OCI-LY7 (cell line): Measurements from ENCODE around the gene SYT11. TPM values are rescaled to one million over a fixed set of nuclear protein-coding genes. Genes with fewer than 3 reads are reported as not detected.
"Not testable (repeated sequence)": the region's sequence is repeated elsewhere in the genome, so short reads cannot be mapped to it uniquely, and the experiment has no call there.

Source experiments
- BruUV-seq: library from RNA; stranded (reverse); fragments of 400-500 nt; replicated peaks from 2 replicates; lab custom pipeline; 2021; lab: Mats Ljungman, UMichigan
- CTCF ChIA-PET: fragments of 300-600 bp; sonication (Branson Sonifier 250); formaldehyde crosslinking; loops from one replicate; lab custom pipeline; 2022; ENCODE audit warnings: antibody characterized with exemption; ENCODE audit not compliant: unreplicated experiment; lab: Charles Lee
- POLR2A ChIA-PET: fragments of 300-600 bp; sonication (Branson Sonifier 250); formaldehyde crosslinking; loops from one replicate; lab custom pipeline; 2022; ENCODE audit warnings: antibody characterized with exemption; lab: Charles Lee
- DNase-seq: peaks from one replicate; pipeline ENCODE4 v3.0.0-alpha.2; 2015; ENCODE audit warnings: low spot score
- H2AFZ ChIP-seq: fragments of 200-600 bp; sonication (generic), shearing (Covaris generic); 2 replicates; pipeline ENCODE4 v1.6.1; 2014; ENCODE audit warnings: mild to moderate bottlenecking, antibody characterized with exemption, low read length, moderate library complexity
- H3K27ac ChIP-seq: fragments of 200-600 bp; sonication (generic); 2 replicates; pipeline ENCODE4 v1.5.1; 2014; ENCODE audit warnings: mixed run types, low read depth, mild to moderate bottlenecking, moderate library complexity, low read length, inconsistent platforms; ENCODE audit not compliant: poor library complexity, severe bottlenecking
- H3K36me3 ChIP-seq: fragments of 200-600 bp; sonication (generic); 2 replicates; pipeline ENCODE4 v1.6.1; 2014; ENCODE audit warnings: mild to moderate bottlenecking, antibody characterized with exemption, low read length, moderate library complexity, mixed read lengths; ENCODE audit not compliant: insufficient read depth
- H3K4me1 ChIP-seq: fragments of 200-600 bp; sonication (generic); 2 replicates; pipeline ENCODE4 v1.5.1; 2014; ENCODE audit warnings: mild to moderate bottlenecking, low read length; ENCODE audit not compliant: insufficient read depth, poor library complexity, severe bottlenecking
- H3K4me2 ChIP-seq: fragments of 200-600 bp; sonication (generic); 2 replicates; pipeline ENCODE4 v1.6.1; 2014; ENCODE audit warnings: mild to moderate bottlenecking, low read length
- H3K4me3 ChIP-seq: fragments of 200-600 bp; sonication (generic); 2 replicates; pipeline ENCODE4 v1.5.1; 2014; ENCODE audit warnings: mild to moderate bottlenecking, low read depth, low read length; ENCODE audit not compliant: poor library complexity, severe bottlenecking
- H3K79me2 ChIP-seq: fragments of 200-600 bp; sonication (generic); 2 replicates; pipeline ENCODE4 v1.6.1; 2016; ENCODE audit warnings: low read depth, mild to moderate bottlenecking, low read length, moderate library complexity, mixed read lengths; ENCODE audit not compliant: insufficient read depth
- H3K9me2 ChIP-seq: fragments of 200-600 bp; sonication (generic); 2 replicates; pipeline ENCODE4 v1.6.1; 2016; ENCODE audit warnings: mild to moderate bottlenecking, low read length, mixed read lengths; ENCODE audit not compliant: insufficient read depth
- H3K9me3 ChIP-seq: fragments of 200-600 bp; sonication (generic); 2 replicates; pipeline ENCODE4 v1.6.1; 2014; ENCODE audit warnings: mild to moderate bottlenecking, mixed run types, low read length, mixed read lengths
- H4K20me1 ChIP-seq: fragments of 200-600 bp; sonication (generic); 2 replicates; pipeline ENCODE4 v1.6.1; 2014; ENCODE audit warnings: mild to moderate bottlenecking, antibody characterized with exemption, low read length, moderate library complexity, mixed read lengths; ENCODE audit not compliant: insufficient read depth
- EZH2phosphoT487 ChIP-seq: fragments of 200-600 bp; sonication (generic); IDR thresholded peaks from 2 replicates; pipeline ENCODE4 v1.6.1; 2018; ENCODE audit warnings: low read depth, borderline replicate concordance, mild to moderate bottlenecking, mixed run types, antibody characterized with exemption, low read length, moderate library complexity, mixed read lengths
- intact Hi-C: fragments of 100-400 bp; cut with micrococcal nuclease; formaldehyde crosslinking; loops from one replicate; pipeline ENCODE4 v1.10.0; 2022; ENCODE audit not compliant: unreplicated experiment
- total RNA-seq, 2 experiments: library from RNA; depleted of rRNA in 1 of 2; stranded (reverse); fragments of >200 nt in 1 of 2; shearing (Covaris generic) in 1 of 2; gene quantifications; 2 replicates each; pipeline ENCODE4 v1.2.3, GENCODE V29; 2014 to 2022
- TF ChIP-seq, protein P1 (sequence below): fragments of 200-600 bp; sonication (generic); conservative IDR thresholded peaks from 2 replicates; pipeline ENCODE4 v1.5.1; 2014; ENCODE audit warnings: mild to moderate bottlenecking, antibody characterized with exemption, low read length, moderate library complexity, mixed read lengths

The SYT11 gene
- total RNA-seq, 2 experiments from 2014 or later, result 41.8 to 60.8 TPM

DNA sequence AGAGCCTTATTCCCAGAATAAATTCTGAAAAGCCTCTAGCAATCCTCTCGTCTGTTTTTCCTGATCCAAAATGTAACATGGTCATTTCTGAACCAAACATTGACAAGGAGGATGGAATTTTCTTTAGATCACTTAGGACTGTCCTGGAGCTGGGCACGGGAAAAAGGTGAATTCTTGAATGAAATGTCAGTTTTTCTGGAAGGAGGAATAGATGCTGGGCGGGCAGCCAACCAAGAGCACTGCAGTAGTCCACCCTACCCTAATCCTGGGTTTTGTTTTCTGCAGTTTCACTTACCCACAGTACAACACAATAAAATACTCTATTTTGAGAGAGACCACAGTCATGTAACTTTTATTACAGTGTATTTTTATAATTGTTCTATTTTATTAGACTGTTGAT is 30.9 kb downstream of the SYT11 start:
- no peak overlapping the region for H2AFZ ChIP-seq
- peaks cover 47% of the 10 kb centered on the region for H3K4me1 ChIP-seq
- H3K4me2 ChIP-seq, result no peak overlapping the region
- H3K9me2 ChIP-seq, result no peaks in the 10 kb centered on the region
- no peaks in the 10 kb centered on the region for H4K20me1 ChIP-seq
- intact Hi-C loops, result no loop called here
- H3K27ac ChIP-seq, result no peak overlapping the region
- H3K9me3 ChIP-seq, result no peaks in the 10 kb centered on the region
- H3K36me3 ChIP-seq, result peaks cover 32% of the 10 kb centered on the region
- ChIA-PET POLR2A (no interaction called here), CTCF (no interaction called here)
- BruUV-seq, result no TSS peak
- no peak overlapping the region for H3K4me3 ChIP-seq
- DNase-seq, result no peak
- peaks cover 6% of the 10 kb centered on the region; the same call in 1 of the 2 replicates for H3K79me2 ChIP-seq
- TF ChIP-seq, protein P1, sequence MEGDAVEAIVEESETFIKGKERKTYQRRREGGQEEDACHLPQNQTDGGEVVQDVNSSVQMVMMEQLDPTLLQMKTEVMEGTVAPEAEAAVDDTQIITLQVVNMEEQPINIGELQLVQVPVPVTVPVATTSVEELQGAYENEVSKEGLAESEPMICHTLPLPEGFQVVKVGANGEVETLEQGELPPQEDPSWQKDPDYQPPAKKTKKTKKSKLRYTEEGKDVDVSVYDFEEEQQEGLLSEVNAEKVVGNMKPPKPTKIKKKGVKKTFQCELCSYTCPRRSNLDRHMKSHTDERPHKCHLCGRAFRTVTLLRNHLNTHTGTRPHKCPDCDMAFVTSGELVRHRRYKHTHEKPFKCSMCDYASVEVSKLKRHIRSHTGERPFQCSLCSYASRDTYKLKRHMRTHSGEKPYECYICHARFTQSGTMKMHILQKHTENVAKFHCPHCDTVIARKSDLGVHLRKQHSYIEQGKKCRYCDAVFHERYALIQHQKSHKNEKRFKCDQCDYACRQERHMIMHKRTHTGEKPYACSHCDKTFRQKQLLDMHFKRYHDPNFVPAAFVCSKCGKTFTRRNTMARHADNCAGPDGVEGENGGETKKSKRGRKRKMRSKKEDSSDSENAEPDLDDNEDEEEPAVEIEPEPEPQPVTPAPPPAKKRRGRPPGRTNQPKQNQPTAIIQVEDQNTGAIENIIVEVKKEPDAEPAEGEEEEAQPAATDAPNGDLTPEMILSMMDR, result no peak
- no peak for TF ChIP-seq EZH2phosphoT487

DNA sequence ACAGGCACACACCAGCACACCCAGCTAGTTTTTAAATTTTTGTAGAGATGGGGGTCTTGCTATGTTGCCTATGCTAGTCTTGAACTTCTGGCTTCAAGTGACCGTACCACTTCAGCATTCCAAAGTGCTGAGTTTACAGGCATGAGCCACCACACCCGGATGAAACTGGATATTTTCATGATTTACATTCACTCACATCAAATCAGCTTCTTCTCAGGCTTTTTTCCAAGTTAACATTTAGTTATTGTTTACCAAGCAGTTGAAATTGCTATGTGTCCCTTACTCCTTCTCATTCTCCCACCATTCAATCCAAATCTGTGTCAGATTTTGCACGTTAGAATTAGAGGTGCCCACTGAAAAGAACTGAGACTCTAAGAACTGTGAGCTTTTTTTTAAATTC is 33.4 kb downstream of the SYT11 start:
- no peaks in the 10 kb centered on the region; the same call in 1 of the 2 replicates for H3K79me2 ChIP-seq
- H3K36me3 ChIP-seq, result peaks cover 45% of the 10 kb centered on the region
- no peak overlapping the region for H3K4me2 ChIP-seq
- ChIA-PET CTCF (no interaction called here), POLR2A (interaction anchor here (1.1 to 3.8 kb wide), 3 partner anchors 9 to 19 kb away, joined by 3 to 17 read pairs (median 3); no protein-coding TSS in a partner anchor)
- peak overlapping the region; percentile 41 for H3K27ac ChIP-seq
- DNase-seq, result no peak
- H3K4me3 ChIP-seq, result no peak overlapping the region
- TF ChIP-seq, protein P1, result no peak
- no peak for TF ChIP-seq EZH2phosphoT487
- no peak overlapping the region for H2AFZ ChIP-seq
- no TSS peak for BruUV-seq
- H3K9me3 ChIP-seq, result no peaks in the 10 kb centered on the region
- peaks cover 25% of the 10 kb centered on the region for H3K4me1 ChIP-seq
- no peaks in the 10 kb centered on the region for H3K9me2 ChIP-seq
- intact Hi-C loops, result no loop called here
- no peaks in the 10 kb centered on the region for H4K20me1 ChIP-seq

DNA sequence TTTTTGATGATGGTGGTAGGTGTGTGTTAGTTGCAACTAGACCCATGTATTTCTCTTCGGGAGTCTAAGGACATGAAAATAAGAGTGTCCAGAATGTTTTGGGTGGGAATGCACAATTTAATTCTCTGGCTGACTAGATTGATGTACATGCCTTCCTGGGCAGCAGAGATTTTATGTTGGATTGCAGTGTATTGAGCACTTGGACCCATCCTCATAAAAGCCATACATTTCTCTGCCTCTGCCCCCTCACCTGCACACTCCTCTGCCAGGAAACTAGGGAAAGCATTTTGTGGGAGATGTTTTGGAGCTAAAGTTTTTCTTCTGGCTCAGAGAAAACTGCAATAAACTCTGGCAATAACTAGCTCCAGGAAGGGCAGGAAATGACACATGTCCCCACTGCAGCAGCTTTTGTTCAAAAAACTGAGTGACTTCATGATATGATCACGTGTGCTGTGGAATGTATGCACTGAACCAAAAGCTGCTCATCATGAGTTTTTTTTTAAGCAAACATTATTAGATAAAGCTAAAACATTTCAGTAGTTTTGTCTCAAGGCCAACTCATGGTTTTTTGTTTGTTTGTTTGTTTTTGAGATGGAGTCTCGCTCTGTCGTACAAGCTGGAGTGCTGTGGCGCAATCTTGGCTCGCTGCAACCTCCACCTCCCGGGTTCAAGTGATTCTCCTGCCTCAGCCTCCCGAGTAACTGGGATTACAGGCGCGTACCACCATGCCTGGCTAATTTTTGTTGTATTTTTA is 34.2 kb downstream of the SYT11 start:
- H3K4me2 ChIP-seq, result peak overlapping the region; percentile 19; the same call in 1 of the 2 replicates
- ChIA-PET POLR2A (interaction anchor here (0.9 to 3.8 kb wide), 3 partner anchors 10 to 29 kb away, joined by 3 to 17 read pairs (median 3); no protein-coding TSS in a partner anchor), CTCF (no interaction called here)
- no peaks in the 10 kb centered on the region; the same call in 1 of the 2 replicates for H3K79me2 ChIP-seq
- no peak overlapping the region for H2AFZ ChIP-seq
- H3K4me1 ChIP-seq, result peaks cover 28% of the 10 kb centered on the region
- peak; percentile 33 for DNase-seq
- H3K9me2 ChIP-seq, result no peaks in the 10 kb centered on the region
- no peak overlapping the region for H3K4me3 ChIP-seq
- H3K36me3 ChIP-seq, result peaks cover 45% of the 10 kb centered on the region
- BruUV-seq, result TSS peak; percentile 17
- peak overlapping the region; percentile 41 for H3K27ac ChIP-seq
- intact Hi-C loops, result no loop called here
- H3K9me3 ChIP-seq, result no peaks in the 10 kb centered on the region
- no peaks in the 10 kb centered on the region for H4K20me1 ChIP-seq
- TF ChIP-seq, protein P1, result no peak
- TF ChIP-seq EZH2phosphoT487, result no peak

- H3K4me1 ChIP-seq, result peaks cover 27% of the 10 kb centered on the region
- H3K36me3 ChIP-seq, result peaks cover 61% of the 10 kb centered on the region
- BruUV-seq, intact Hi-C loops, H2AFZ ChIP-seq, H4K20me1 ChIP-seq, H3K9me3 ChIP-seq, H3K4me2 ChIP-seq, DNase-seq, H3K27ac ChIP-seq, CTCF ChIA-PET, H3K4me3 ChIP-seq, H3K79me2 ChIP-seq, H3K9me2 ChIP-seq: not testable (repeated sequence)
- POLR2A ChIA-PET, result interaction anchor here (0.9 to 3.8 kb wide), 2 partner anchors 12 to 36 kb away, joined by 5 to 17 read pairs; partner anchors contain the start of gene SYT11
Measured at GRCh38 chr1:155895617-155896016, 36.2 kb downstream of the SYT11 start.
